ENCODE data around the gene CBX4.
A peak's percentile ranks its signal among the peaks of the same experiment; 100 is the strongest.

Gene CBX4

GRCh38 chr17:79812353-79813258, 26.6 kb downstream of the CBX4 start:
- TF ChIP-seq ZNF398 (tag by site-specific recombination; IDR thresholded peaks at IDR 0.05), result peak; percentile 20; the same call in 1 of the 2 replicates
- TF ChIP-seq ZNF311 (tag by site-specific recombination; IDR thresholded peaks at IDR 0.05; ENCODE audit: borderline replicate concordance), result no peak
- TF ChIP-seq ZBTB8A (tag by site-specific recombination; IDR thresholded peaks at IDR 0.05), result peak; percentile 83
- TF ChIP-seq ZEB2 (tag by site-specific recombination; IDR thresholded peaks at IDR 0.05), result peak; percentile 29; the same call in 1 of the 2 replicates
- TF ChIP-seq KLF8 (tag by site-specific recombination; IDR thresholded peaks at IDR 0.05), result peak; percentile 50; the same call in 1 of the 2 replicates
- TF ChIP-seq ZNF561 (tag by site-specific recombination; IDR thresholded peaks at IDR 0.05; ENCODE audit: borderline replicate concordance), result 0 out of 2 replicates have a peak, but pooled peaks have one; percentile 25
- 0 out of 2 replicates have a peak, but pooled peaks have one; percentile 28 for TF ChIP-seq ZNF335 (tag by site-specific recombination; conservative IDR thresholded peaks at IDR 0.05)
- no peak for TF ChIP-seq HOXD13 (CRISPR knock-in tag; IDR thresholded peaks at IDR 0.05; ENCODE audit: borderline replicate concordance)
- 0 out of 2 replicates have a peak, but pooled peaks have one; percentile 39 for TF ChIP-seq ZNF423 (tag by site-specific recombination; IDR thresholded peaks at IDR 0.05)
- 0 out of 2 replicates have a peak, but pooled peaks have one; percentile 17 for TF ChIP-seq ZBTB7A (tag by site-specific recombination; IDR thresholded peaks at IDR 0.05; ENCODE audit: low read depth)
- TF ChIP-seq ZBTB20 (tag by site-specific recombination; IDR thresholded peaks at IDR 0.05), result peak; percentile 43; the same call in 1 of the 2 replicates
- no peak for TF ChIP-seq ZNF677 (tag by site-specific recombination; IDR thresholded peaks at IDR 0.05)
- peak; percentile 70; the same call in 1 of the 2 replicates for TF ChIP-seq ZNF10 (tag by site-specific recombination; IDR thresholded peaks at IDR 0.05)
- peak; percentile 11; the same call in 1 of the 2 replicates for TF ChIP-seq ZFHX2 (tag by site-specific recombination; conservative IDR thresholded peaks at IDR 0.05)
- 0 out of 2 replicates have a peak, but pooled peaks have one; percentile 44 for TF ChIP-seq INSM2 (tag by site-specific recombination; IDR thresholded peaks at IDR 0.05)
- TF ChIP-seq ZNF544 (tag by site-specific recombination; IDR thresholded peaks at IDR 0.05), result no peak
- TF ChIP-seq, protein P1, sequence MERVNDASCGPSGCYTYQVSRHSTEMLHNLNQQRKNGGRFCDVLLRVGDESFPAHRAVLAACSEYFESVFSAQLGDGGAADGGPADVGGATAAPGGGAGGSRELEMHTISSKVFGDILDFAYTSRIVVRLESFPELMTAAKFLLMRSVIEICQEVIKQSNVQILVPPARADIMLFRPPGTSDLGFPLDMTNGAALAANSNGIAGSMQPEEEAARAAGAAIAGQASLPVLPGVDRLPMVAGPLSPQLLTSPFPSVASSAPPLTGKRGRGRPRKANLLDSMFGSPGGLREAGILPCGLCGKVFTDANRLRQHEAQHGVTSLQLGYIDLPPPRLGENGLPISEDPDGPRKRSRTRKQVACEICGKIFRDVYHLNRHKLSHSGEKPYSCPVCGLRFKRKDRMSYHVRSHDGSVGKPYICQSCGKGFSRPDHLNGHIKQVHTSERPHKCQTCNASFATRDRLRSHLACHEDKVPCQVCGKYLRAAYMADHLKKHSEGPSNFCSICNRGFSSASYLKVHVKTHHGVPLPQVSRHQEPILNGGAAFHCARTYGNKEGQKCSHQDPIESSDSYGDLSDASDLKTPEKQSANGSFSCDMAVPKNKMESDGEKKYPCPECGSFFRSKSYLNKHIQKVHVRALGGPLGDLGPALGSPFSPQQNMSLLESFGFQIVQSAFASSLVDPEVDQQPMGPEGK (tag by site-specific recombination; IDR thresholded peaks at IDR 0.05), result peak; percentile 72
- TF ChIP-seq GFI1B (tag by site-specific recombination; IDR thresholded peaks at IDR 0.05), result no peak
- TF ChIP-seq ZIC2 (tag by site-specific recombination; IDR thresholded peaks at IDR 0.05), result 0 out of 2 replicates have a peak, but pooled peaks have one; percentile 11
- TF ChIP-seq ZBTB26 (tag by site-specific recombination; optimal IDR thresholded peaks at IDR 0.05), result peak; percentile 51
- TF ChIP-seq SP2 (tag by site-specific recombination; IDR thresholded peaks at IDR 0.05), result 0 out of 2 replicates have a peak, but pooled peaks have one; percentile 11
- no peak for TF ChIP-seq BCL11A (tag by site-specific recombination; IDR thresholded peaks at IDR 0.05; ENCODE audit: low read depth)
- Histone ChIP-seq H3K27ac (ENCODE audit: extremely low read depth, low read depth, low read length) (peak overlapping the region; percentile 67; the same call in 1 of the 2 replicates), H3K36me3 (ENCODE audit: control insufficient read depth in 2 of 2, insufficient read depth in 1 of 2, low read length in 2 of 2) (no peaks in the 10 kb centered on the region), H3K9me3 (ENCODE audit: control insufficient read depth, insufficient read depth, low read depth, low read length) (no peaks in the 10 kb centered on the region), H3K4me1 (ENCODE audit: control insufficient read depth, insufficient read depth, low read length) (peaks cover 17% of the 10 kb centered on the region), H3K4me3 (ENCODE audit: low read depth, low read length) (peak overlapping the region; percentile 8)
- POLR2A ChIA-PET, result interaction anchor here (2.2 to 5.4 kb wide), 5 partner anchors 11 to 27 kb away, joined by 6 to 74 read pairs (median 23); partner anchors contain the start of genes CBX4 and CBX8
- CTCF ChIA-PET, result interaction anchor here (0.6 to 2.6 kb wide), 13 partner anchors 12 to 186 kb away, joined by 3 to 15 read pairs (median 4); no protein-coding TSS in a partner anchor
